GM19324 (cell line): ENCODE data around the gene PSMD11.

Source experiments
- ATAC-seq: cut with Tn5 transposase; IDR thresholded peaks from one replicate; pipeline ENCODE4 v1.9.1; 2021; ENCODE audit warnings: mild to moderate bottlenecking, moderate library complexity; ENCODE audit not compliant: unreplicated experiment, low FRiP score

The PSMD11 gene

GRCh38 chr17:32527146-32527545 lies 82.8 kb downstream of the PSMD11 start:
- ATAC-seq, result no peak

- ATAC-seq, result no peak
Observed at GRCh38 chr17:32528825-32529224, 84.5 kb downstream of the PSMD11 start.

GRCh38 chr17:32529604-32530003 lies 85.3 kb downstream of the PSMD11 start:
- ATAC-seq, result no peak
